Activated CD8-positive, alpha-beta memory T cell treated with anti-CD3 and anti-CD28 coated beads, Interleukin-2, amount 50 U/mL, for 24 hours (primary cell): ENCODE results near the gene FUZ.
"Not testable (repeated sequence)": the region's sequence is repeated elsewhere in the genome, so short reads cannot be mapped to it uniquely, and the experiment has no call there.

Experiments
- DNase-seq: peaks from one replicate; pipeline ENCODE4 v3.0.0-alpha.2; 2020; ENCODE audit errors: extremely low read depth

FUZ gene

DNA sequence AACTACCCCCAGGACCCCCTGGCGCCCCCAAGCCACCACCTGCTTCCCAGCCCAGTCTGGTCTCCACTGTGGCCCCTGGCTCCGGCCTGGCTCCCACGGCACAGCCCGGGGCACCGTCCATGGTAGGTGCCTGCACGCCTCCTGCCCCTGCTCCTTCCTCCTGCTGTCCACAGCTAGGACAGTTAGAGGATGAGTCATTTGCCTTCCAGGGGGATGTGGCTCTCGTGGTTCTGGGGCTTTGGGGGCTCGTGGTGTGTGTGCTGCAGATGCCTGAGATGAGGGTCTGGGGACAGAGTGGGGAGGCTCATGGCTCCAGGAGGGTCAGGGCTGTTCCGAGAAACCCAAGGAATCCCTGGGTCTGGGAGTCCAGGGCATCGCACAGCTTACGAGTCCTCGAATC, 17.7 kb upstream of the FUZ start:
- no peak for DNase-seq

DNA sequence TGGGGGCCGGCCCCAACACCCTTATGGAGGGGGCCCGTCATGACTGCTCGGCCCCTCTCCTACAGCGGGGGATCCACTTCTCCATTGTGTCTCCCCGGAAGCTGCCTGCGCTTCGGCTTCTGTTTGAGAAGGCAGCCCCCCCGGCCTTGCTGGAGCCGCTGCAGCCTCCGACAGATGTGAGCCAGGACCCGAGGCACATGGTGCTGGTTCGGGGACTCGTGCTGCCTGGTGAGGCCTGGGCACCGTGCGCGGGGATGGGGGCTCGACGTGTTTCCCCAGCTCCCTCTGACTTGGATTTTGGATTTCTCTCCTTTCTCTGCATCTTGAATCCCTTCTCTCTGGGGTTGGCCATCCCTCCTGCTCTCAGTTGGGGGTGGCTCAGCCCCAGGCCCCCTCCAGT, 16.6 kb upstream of the FUZ start:
- DNase-seq, result no peak

DNA sequence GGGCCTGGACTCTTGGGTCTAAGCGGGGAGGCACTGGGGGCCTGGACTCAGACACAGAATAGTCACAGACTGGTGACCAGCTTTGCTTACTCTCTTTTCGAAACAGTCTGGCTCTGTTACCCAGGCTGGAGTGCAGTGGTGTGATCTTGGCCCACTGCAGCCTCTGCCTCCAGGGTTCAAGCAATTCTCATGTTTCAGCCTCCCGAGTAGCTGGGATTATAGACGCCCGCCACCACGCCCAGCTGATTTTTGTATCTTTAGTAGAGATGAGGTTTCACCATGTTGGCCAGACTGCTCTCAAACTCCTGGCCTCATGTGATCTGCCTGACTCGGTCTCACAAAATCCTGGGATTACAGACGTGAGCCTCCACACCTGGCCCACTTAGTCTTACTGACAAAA, 16.1 kb upstream of the FUZ start:
- DNase-seq, result no peak

DNA sequence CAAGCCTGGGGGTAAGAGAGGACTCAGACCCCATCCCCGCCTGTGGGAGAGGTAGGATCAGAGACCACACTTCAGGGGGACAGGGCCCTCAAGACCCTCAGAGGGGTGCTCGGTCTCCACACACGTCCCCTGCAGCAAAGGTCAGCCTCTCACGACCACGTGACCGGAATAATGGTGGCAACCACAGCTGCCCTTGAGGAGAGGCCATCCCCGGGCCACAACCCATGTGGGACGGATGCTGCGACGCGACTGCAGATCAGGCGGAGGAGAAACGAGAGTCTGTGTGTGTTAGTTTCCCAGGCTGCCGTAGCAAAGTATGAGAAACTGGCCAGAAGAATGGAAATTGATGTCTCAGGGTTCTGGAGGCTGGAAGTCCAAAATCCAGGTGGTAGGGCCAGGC, 13.9 kb upstream of the FUZ start:
- DNase-seq, result no peak

DNA sequence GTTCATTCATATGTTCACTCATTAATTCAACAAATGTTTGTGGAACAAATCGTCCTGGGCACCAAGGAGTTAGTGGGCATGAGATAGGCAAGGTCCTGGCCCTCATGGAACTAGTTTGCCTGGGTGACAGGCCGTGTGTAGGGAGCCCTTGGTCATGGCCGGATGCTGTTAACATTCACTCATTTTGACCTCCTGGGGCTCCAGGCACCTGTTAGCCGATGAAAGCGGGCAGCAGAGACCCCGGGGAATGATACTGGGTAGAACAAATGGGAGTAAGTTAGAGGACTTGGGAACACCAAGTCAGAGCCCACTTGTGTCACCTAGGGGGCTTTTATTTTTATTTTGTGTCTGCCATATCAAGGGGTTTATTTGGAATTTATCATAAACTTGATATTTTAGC, 11.6 kb upstream of the FUZ start:
- no peak for DNase-seq

DNA sequence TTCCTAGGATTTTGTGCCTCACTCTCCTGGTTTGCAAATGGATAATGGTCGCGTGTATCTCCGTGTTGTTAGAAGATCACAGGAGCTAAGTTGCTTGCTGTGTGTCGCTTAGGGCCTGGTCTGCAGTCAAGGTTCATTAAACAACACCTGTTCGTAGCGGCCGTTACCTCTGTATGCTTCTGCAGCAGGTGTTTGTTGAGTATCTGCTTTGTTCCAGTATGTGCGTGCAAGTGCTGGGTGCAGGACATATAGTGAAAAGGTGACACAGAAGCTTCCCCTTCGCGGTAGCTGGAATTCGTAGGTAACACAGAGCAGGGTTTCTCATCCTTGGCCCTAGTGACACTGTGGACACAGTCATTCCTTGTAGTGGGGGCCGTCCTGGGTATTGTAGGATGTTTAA, 10.4 kb upstream of the FUZ start:
- DNase-seq, result no peak

DNA sequence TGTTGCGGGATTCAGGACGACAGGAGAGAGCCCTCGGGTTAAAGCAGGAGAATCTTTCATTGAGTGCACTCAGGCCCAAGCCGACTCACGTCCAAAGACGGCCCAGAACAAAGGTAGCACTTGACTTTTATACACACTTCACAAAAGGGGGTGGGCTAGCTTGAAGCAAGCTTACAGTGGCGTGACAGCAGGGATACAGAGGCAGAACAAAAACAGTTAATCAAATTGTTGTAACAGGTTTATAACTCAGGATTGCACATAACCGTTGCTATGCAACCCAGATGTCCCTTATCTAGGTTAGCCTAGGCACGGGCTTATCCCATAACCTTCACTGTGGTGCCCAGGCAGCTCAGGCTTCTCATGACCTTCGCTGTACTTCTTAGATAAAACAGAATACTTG, 7.0 kb upstream of the FUZ start:
- no peak for DNase-seq

DNA sequence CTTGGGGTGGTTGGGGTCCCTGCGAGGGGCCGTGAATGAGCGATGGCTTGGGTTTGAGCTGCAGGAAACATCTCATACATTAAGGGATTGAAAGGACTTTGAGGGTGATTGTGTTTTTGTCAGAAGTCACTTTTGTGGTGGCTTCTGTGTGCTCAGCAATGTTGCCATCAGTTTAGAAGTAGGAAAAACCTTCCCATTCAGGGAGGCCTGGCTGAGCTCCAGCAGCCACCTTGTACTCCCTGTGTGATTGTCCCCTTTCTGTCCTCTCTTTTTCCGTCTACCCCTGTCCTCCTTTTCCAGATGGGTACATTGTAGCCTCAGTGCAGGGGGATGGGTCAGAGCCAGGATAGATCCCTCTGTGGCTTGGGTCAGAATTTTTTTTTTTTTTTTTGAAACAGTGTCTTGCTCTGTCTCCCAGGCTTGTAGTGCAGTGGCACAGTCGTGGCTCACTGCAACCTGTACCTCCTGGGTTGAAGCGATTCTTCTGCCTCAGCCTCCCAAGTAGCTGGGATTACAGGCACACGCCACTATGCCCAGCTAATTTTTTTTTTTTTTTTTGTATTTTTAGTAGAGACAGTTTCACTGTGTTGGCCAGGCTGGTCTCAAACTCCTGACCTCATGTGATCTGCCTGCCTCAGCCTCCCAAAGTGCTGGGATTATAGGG, 6.5 kb upstream of the FUZ start:
- DNase-seq, result not testable (repeated sequence)

DNA sequence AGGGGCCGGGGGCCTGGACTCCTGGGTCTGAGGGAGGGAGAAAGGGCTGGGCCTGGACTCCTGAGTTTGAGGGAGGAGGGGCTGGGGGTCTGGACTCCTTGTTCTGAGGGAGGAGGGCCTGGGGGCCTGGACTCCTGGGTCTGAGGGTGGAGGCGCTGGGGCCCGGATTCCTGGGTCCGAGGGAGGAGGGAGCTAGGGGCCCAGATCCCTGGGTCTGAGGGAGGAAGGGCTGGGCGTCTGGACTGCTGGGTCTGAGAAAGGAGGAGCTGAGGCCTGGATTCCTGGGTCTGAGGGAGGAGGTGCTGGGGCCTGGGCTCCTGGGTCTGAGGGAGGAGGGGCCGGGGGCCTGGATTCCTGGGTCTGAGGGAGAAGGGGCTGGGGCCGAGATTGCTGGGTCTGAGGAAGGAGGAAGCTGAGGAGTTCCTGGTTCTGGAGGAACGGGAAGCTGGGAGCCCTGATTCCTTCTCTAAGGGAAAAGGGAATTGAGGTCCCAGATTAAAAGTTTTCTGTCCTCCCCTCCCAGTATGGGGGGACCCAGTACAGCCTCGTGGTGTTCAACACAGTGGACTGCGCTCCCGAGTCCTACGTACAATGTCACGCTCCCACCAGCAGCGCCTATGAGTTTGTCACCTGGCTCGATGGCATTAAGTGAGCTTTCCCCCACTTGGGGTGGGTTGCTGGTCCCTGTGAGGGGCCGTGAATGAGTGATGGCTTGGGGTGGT, 5.7 kb upstream of the FUZ start:
- DNase-seq, result no peak

DNA sequence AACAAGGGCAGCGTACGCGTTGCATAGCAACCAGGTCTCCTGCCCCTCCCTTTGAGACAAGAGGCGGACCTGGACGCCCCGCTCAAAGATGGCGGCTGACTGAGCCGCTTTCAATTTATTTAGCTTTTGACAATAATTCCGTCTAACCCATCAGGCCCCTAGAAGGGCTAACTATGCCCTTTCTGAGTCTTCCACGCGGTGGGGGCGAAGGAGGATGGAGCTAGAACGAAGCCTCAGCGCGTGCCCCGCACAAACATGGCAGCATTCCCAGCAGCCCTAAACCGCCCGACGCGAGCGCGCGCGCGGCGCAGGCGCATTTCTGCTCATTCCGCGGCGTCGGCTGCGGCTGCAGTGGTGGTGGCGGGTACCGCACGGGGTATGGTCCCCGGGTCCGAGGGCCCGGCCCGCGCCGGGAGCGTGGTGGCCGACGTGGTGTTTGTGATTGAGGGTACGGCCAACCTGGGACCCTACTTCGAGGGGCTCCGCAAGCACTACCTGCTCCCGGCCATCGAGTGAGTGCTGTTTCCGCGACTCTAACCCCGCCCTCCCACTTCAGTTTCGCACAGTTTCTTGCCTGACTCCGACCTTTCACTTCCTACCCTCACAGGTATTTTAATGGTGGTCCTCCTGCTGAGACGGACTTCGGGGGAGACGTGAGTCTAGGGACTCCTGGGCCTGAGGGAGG, 5.0 kb upstream of the FUZ start, which contains the start of gene MED25:
TSS of gene MED25 (plus strand) at position 326 of the 685 bp plus-strand sequence. CDS start at position 379, 53 bp downstream.
- peak; percentile 66 for DNase-seq

DNA sequence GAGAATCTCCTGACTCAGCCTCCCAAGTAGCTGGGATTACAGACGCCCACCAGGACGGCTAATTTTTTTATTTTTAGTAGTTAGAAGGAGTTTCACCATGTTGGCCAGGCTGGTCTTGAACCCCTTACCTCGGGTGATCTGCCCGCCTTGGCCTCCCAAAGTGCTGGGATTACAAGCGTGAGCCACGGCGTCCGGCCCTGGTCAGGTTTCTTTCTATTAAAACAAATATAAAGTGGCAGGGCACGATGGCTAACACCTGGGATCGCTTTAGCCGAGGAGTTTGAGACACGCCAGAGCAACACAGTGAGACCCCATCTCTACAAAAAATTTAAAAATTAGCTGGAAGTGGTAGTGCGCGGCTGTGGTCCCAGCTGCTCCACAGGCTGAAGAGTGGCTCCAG, 3.5 kb upstream of the FUZ start:
- DNase-seq, result no peak

DNA sequence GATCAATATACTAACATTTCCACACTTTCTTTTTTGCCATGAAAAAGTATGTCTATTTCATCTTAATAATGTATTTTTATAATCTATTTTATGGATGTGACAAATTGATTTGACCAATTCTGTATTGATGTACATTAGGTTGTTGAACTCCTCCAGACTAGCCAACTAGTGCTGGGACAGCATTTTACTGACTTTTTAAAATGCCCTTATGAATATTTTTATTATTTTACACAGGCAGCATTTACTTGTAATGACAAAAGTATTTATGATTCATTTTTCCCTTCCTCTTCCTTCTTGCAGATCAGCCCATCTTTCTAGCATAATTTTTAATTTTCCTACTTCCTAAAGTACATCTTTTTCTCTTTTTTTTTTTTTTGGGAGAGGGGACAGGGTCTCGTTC, 918 bp upstream of the FUZ start:
- no peak for DNase-seq

DNA sequence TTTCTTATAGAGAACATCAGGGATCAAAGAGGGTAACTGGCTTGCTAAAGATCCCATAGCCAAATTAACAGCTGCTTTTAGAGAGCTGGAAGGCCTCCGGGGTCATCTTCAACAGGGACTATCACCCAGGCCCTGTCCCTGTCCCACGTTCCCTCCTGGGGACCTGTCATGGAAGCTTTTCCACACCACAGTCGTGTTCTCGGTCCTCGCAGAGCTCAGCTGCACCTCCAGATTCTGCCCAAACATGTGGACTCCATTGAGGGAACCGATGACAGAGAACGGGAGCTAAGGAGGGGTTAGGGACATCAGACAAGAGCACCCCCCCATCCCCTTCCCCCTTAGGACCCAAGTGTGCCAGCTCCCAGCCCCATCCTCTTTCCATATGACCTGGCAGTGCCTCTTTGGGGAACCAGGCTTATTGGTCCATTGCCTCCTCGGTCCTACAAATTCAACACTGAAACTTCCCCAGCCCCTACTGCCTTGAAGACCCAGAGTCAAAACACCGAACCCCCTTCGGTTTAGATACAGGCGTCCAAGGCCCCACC, 568 bp downstream of the FUZ start:
- no peak for DNase-seq

DNA sequence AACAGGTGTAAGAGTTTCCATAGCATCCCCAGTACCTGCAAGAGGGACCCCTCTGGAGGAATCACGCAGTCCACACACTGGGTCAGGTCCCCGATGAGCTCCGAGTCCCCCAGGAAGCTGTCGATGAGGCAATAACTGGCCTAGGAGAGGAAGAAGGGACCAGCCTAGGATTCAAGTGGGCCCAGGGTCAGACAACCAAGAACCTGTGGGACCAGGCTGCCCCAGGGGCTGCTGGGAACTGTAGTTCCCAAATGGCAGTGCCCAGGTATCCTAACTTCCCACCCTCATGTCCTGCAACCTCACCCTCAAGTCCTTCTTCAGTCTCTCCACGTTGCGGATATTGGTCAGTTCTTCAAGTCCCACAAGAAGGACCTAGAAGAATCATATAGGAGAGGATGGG, 1.8 kb downstream of the FUZ start:
- DNase-seq, result no peak

DNA sequence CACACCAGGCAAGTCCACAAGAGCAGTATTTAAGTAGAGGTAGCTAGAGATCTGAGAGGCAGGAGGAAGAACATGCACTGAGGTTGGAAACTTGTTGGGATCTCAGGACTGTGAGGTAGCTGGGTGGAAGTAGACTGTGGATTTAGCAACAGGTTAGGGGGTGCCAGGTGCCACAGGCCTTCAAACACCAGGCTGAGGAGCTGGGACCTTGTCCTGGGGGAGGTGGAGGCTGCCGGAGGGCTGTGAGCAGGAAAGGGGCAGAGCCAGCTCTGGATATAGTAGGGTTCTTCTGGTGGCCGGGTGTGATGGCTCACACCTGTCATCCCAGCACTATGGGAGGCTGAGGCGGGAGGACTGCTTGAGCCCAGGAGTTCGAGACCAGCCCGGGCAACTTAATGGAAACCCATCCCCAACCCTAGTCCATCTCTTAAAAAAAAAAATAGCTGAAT, 3.1 kb downstream of the FUZ start:
- DNase-seq, result no peak

DNA sequence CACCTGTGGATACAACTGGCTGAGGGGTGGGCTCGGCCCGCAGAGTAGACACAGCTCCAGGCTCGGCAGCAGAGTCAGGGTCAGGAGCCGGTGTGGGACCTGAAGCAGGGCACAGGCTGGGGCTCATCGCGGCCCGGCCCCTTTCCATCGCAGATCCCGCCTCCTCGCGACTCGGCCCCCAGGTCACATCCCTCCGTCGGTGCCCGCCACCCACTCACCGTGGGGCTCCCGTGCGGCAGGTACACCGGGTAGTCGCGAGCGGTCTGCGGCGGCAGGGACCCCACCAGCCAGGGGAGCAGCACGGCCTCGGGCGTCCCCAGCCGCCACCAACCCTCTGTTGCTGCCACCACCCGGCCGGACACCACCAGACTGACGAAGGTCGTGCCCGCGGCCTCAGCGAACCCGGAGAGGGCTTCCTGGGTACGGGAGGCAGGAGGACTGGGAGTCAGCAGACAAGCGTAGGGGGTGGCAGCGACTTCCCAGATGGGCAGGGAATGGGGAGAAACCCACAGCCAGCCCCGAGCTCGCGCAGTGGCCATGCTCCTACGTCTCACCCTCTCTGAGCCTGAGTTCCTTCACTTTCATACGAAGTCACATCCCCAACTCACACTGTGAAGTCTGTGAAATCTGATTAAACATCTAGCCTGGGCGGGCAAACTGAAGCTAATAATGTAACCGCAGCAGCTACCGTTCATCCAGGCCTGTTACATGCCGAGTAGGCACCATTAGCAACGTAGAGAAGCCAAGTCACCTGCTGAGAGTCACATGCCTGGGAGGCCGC, 3.7 kb downstream of the FUZ start:
- DNase-seq, result no peak

DNA sequence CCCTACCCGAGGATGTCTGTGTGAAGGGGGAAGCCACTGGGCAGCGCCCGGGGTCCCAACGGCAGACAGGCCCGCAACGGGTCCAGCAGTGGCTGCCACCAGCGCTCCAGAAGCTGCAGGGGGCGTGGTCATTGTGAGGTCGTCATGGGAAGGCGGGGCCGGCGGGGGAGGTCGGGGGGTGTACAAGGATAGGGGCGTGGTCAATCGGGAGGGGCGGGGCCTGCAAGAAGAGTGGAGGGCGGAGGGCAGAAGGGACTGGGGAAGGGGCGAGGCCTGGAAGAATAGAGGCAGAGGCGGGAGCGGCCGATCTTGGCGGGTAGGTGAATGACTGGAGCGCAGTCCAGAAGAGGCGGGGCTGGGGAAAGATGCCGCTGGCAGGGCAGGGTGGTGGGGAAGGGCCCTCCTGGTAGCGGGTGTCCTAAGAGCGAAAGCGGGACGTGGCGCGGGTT, 4.4 kb downstream of the FUZ start:
- peak; percentile 63 for DNase-seq

DNA sequence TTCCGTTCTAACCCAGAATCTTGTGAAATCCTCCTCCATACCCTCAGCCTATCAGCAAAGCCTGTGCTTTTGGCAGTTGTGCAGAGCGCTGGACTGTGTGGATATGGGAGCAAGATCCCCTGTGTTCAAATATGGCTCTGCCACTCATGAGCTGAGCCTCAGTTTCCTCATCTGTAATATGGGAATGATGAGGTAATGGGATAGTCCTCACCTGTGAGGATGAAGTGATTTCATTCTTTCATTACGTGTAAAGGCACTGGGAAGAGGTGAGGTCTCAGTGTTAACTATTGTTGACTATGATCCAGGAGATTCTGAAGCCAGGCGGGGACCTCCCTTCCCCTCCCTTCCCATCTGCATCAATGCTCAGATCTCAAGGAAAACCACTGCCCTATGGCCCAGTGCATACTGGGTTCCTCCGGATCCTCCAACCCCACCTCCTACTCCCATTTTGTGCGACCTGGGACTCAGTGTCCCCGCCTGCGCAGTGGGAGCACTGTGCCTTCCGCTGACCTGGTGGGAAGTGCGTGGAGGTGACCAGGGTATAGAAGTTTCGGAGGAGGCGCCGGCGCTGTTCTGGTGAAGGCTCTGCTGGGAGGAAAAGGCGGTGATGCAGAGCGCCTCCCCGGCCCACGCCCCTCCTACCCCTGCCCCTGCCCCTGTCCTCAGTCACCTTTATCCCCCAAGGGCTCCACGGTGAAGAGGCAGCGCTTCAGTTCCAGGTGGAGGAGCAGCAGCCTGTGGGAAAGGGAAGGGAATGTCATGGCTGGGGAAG, 5.0 kb downstream of the FUZ start:
- no peak for DNase-seq

DNA sequence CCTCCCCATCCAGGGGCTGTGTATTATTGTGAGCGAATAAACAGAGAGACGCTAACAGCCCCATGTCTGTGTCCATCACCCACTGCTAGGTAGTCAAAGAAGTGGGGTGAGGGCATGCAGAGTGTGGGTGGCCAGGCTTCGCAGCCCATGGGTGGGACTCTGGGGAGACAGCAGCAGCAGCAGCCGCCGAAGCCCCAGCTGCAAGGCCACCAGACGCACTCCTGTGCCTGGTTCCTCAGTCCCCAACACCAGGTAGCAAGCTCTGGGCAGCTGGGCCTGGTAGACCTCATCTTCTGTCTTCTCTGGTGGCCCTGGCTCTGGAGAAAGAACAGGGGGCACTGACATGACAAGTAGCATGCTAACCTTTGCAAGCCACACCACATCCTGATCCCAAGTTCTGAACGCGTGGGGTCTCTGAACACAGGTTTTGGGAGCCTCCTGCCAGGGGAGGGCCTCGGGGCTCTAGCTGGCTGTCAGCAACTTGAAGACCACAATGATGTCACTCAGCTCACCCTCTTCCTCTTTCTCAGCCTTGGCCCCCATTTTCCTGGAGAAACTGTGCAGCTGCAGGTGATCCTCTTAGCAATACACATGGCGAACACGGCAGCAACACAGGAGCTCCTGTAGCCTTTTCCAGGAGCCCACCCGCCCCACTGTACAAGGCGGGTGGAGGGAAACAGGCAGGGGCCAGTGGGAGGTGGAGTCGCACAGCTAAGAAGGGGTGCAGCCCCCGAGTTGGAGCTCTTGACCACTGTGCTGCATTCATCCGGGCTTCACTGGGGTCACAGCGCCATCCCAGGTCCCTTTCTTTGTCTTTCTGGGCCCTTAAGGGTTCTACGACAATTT, 5.8 kb downstream of the FUZ start:
- DNase-seq, result no peak

DNA sequence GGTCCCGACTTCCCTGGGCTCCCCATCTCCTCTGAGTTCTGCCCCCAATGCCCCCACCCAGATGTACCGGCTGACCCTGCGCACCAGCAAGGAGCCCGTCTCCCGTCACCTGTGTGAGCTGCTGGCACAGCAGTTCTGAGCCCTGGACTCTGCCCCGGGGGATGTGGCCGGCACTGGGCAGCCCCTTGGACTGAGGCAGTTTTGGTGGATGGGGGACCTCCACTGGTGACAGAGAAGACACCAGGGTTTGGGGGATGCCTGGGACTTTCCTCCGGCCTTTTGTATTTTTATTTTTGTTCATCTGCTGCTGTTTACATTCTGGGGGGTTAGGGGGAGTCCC, 6.5 kb downstream of the FUZ start:
- DNase-seq, result no peak
